Chondrocyte (in vitro differentiated cells): ENCODE results near the gene MTFP1. TPM values are rescaled to one million over a fixed set of nuclear protein-coding genes. Genes with fewer than 3 reads are reported as not detected.

Experiments
- DNase-seq: peaks from one replicate; pipeline ENCODE4 v3.0.0; 2021; ENCODE audit warnings: mixed read lengths, low spot score
- H3K27ac Mint-ChIP-seq: one replicate; pipeline ENCODE4 v1.8.0; 2021; ENCODE audit warnings: mild to moderate bottlenecking, moderate library complexity, mixed read lengths; ENCODE audit not compliant: unreplicated experiment
- H3K27me3 Mint-ChIP-seq: 2 replicates; pipeline ENCODE4 v1.8.0; 2021; ENCODE audit warnings: low read depth, mixed read lengths
- H3K36me3 Mint-ChIP-seq: 2 replicates; pipeline ENCODE4 v1.8.0; 2021; ENCODE audit warnings: low read depth, mixed read lengths
- H3K4me1 Mint-ChIP-seq: 2 replicates; pipeline ENCODE4 v1.8.0; 2021; ENCODE audit warnings: low read depth, mild to moderate bottlenecking, mixed read lengths
- H3K4me3 Mint-ChIP-seq: one replicate; pipeline ENCODE4 v1.8.0; 2021; ENCODE audit warnings: mild to moderate bottlenecking, moderate library complexity, mixed read lengths; ENCODE audit not compliant: unreplicated experiment
- H3K9me3 Mint-ChIP-seq: 2 replicates; pipeline ENCODE4 v1.8.0; 2021; ENCODE audit warnings: low read depth, mixed read lengths
- total RNA-seq: library from RNA; stranded (reverse); gene quantifications from 3 replicates; pipeline ENCODE4 v1.2.1, GENCODE V29; 2021
- TF ChIP-seq, protein P1 (sequence below): fragments of 200-600 bp; sonication (generic); IDR thresholded peaks from 2 replicates; pipeline ENCODE4 v1.5.0; 2021; ENCODE audit warnings: antibody characterized with exemption, mild to moderate bottlenecking, moderate library complexity

Gene MTFP1
- total RNA-seq, 1 donor from 2014 or later = 12.1 TPM

DNA sequence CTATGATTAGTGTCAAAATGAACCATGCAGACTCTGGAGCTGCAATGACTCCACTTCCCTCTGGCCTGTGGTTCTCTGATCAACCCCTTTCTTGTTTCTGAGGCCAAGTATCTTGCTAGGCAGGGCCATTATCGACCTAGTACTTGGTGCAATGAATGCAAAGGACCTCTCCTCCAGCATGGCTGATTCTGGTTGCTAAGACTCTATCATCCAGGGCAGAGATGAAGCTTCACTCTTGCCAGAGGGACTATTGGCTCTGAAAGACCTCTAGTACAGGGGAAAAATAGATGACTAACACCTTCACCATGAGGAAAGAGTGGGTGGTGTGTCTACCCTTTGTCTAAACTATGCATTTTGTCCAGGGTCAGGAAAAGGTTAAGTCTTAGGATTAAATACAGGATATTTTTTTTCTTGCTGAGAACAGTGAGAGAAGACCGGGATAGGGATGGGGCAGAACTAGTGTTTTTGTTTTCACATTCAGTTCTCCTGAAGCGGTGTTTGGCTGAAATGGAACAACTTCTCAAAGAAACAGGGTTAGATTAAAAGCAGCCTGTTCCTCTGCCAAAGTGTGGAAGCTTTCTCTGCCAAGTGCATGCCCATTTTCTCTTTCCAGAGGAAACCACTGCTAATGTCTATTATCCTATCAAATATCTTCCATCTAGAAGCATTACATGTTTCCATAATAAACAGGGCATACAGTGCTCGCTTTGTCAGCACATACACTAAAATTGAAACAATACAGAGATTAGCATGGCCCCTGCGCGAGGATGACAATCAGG is 5.0 kb upstream of the MTFP1 start:
- peaks cover 43% of the 10 kb centered on the region for H3K4me1 Mint-ChIP-seq
- TF ChIP-seq, protein P1, sequence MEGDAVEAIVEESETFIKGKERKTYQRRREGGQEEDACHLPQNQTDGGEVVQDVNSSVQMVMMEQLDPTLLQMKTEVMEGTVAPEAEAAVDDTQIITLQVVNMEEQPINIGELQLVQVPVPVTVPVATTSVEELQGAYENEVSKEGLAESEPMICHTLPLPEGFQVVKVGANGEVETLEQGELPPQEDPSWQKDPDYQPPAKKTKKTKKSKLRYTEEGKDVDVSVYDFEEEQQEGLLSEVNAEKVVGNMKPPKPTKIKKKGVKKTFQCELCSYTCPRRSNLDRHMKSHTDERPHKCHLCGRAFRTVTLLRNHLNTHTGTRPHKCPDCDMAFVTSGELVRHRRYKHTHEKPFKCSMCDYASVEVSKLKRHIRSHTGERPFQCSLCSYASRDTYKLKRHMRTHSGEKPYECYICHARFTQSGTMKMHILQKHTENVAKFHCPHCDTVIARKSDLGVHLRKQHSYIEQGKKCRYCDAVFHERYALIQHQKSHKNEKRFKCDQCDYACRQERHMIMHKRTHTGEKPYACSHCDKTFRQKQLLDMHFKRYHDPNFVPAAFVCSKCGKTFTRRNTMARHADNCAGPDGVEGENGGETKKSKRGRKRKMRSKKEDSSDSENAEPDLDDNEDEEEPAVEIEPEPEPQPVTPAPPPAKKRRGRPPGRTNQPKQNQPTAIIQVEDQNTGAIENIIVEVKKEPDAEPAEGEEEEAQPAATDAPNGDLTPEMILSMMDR = no peak
- DNase-seq = no peak
- no peak overlapping the region for H3K4me3 Mint-ChIP-seq
- peaks cover 11% of the 10 kb centered on the region for H3K36me3 Mint-ChIP-seq
- peak overlapping the region; percentile 78 for H3K27ac Mint-ChIP-seq
- no peaks in the 10 kb centered on the region for H3K9me3 Mint-ChIP-seq
- no peaks in the 10 kb centered on the region for H3K27me3 Mint-ChIP-seq

DNA sequence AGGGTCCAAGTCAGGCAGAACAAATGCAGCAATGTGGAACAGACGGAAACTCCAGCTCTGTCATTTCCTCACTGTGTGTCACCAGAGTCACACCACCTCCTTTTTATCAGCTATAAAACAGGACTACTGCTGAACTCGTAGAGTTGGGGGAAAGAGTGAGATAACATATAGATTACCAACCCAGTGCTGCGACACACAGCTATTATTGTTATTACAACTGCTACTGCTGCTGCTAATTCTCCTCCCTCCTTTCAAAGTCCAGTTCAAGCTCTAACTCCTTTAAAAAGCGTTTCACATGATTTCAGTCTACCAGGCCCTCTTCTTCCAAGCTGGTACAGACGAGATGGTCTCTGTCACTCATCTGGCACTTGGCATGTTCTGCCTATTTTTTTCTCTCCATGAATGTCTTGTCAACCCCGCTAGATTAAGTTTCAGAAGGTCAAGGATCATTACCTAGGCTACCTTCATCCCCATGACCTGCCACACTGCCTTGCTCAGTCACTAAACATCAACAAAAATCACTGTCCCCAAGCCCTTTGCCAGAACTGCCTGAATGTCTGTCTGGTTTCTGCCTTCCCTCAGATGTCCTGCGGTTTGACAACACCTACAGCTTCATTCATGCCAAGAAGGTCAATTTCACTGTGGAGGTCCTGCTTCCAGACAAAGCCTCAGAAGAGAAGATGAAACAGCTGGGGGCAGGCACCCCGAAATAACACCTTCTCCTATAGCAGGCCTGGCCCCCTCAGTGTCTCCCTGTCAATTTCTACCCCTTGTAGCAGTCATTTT is 3.7 kb upstream of the MTFP1 start:
- Mint-ChIP-seq H3K4me1 (peaks cover 54% of the 10 kb centered on the region), H3K36me3 (peaks cover 2% of the 10 kb centered on the region), H3K27ac (peak overlapping the region; percentile 99), H3K4me3 (peak overlapping the region; percentile 80), H3K9me3 (no peaks in the 10 kb centered on the region), H3K27me3 (no peaks in the 10 kb centered on the region)
- no peak for DNase-seq
- TF ChIP-seq, protein P1 = no peak

DNA sequence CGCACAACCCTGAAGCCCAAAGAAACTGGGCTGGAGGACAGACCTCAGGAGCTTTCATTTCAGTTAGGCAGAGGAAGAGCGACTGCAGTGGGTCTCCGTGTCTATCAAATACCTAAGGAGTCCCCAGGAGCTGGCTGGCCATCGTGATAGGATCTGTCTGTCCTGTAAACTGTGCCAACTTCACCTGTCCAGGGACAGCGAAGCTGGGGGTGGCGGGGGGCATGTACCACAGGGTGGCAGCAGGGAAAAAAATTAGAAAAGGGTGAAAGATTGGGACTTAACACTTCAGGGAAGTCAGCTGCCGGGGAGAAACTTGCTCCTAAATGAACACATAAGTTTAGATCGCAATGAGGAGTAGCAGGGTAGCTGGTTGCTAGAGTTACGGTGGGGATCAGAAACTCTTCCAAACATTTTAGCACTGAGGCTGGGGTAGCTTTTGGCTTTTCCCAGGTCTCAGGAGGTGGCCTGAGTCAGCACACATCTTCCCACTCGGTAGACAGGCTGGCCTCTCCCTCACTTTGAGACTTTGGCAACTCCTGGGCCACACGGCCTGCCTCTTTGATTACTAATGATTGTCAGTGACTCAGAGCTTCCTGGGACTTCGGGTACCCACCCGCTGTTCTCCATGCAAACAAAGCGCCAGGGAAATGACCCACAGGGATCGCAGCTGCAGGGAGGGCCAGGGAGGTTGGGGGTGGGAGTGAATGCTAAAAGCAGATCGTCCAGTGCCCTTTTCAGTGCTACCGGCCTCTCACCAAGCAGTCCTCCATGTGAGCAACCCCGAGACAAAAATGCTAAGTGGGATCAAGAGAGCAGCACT is 2.9 kb upstream of the MTFP1 start:
- no peak for DNase-seq
- Mint-ChIP-seq H3K27me3 (no peaks in the 10 kb centered on the region), H3K36me3 (peaks cover 2% of the 10 kb centered on the region), H3K4me1 (peaks cover 59% of the 10 kb centered on the region), H3K4me3 (peak overlapping the region; percentile 80), H3K27ac (peak overlapping the region; percentile 99), H3K9me3 (no peaks in the 10 kb centered on the region)
- TF ChIP-seq, protein P1 = no peak

DNA sequence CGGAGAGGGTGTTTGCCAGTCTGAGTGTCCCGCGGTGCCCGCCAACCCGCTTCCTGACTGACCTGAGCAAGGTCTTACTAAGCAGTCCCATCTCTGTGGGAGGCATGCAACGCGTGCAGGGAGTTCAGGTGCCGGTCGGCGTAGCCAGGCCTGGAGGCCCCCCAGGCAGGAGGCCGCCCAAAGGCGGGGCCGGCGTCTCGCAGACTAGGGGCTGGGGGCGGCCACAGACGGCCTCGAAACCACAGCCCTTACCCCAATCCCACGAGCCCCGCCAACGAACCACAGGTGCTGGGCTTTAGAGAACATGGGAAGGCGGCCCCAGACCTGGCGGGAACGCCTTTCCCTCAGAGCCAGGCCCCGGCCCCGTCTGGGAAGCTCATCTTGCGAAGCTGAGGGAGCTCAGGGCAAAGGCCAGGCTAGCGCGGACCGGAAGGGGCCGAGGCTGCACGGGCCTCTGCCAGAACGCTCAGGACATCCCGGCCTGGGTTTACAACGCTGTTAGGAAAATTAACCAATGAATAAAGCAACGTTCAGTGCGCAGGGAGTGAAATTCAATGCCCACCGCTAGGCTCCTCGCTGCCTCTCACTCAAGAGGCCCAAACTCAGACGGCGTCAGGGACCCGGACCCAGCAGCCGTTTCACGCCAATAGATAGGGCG is 2.1 kb upstream of the MTFP1 start:
- TF ChIP-seq, protein P1 = peak; percentile 35
- no peaks in the 10 kb centered on the region for H3K9me3 Mint-ChIP-seq
- H3K27ac Mint-ChIP-seq = peak overlapping the region; percentile 99
- DNase-seq = no peak
- peaks cover 2% of the 10 kb centered on the region for H3K36me3 Mint-ChIP-seq
- H3K4me3 Mint-ChIP-seq = peak overlapping the region; percentile 80
- H3K4me1 Mint-ChIP-seq = peaks cover 59% of the 10 kb centered on the region
- no peaks in the 10 kb centered on the region for H3K27me3 Mint-ChIP-seq
